Esophagus squamous epithelium (tissue), 5 donors: Measurements from ENCODE around the gene UVRAG. TPM values are rescaled to one million over a fixed set of nuclear protein-coding genes. Genes with fewer than 3 reads are reported as not detected.
A peak's percentile ranks its signal among the peaks of the same experiment; 100 is the strongest.

Source experiments
- DNase-seq: peaks from one replicate; lab custom pipeline; 2025; lab: John Stamatoyannopoulos, UW
- H3K27ac ChIP-seq, 4 donors: fragments of 200-600 bp; sonication (generic); one replicate each; pipeline ENCODE4 v1.5.1; 2016 to 2019; ENCODE audit warnings: mild to moderate bottlenecking in 1 of 4
- H3K27me3 ChIP-seq, 4 donors: fragments of 200-600 bp; sonication (generic); 1 replicate in 3 of 4; 2 replicates in 1 of 4; pipeline versions ENCODE4 v1.5.1 to v1.6.0; 2017 to 2021; ENCODE audit warnings: antibody characterized with exemption in 1 of 4
- H3K36me3 ChIP-seq, 3 donors: fragments of 200-600 bp; sonication (generic); one replicate each; pipeline ENCODE4 v1.5.1; 2016 to 2019
- H3K4me1 ChIP-seq, 3 donors: fragments of 200-600 bp; sonication (generic); one replicate each; pipeline ENCODE4 v1.5.1; 2017 to 2019
- H3K4me3 ChIP-seq, 4 donors: fragments of 200-600 bp; sonication (generic); 1 replicate in 3 of 4; 2 replicates in 1 of 4; pipeline ENCODE4 v1.5.1; 2016 to 2019; ENCODE audit warnings: mild to moderate bottlenecking in 2 of 4, moderate library complexity in 1 of 4
- H3K9me3 ChIP-seq, 3 donors: fragments of 200-600 bp; sonication (generic); one replicate each; pipeline ENCODE4 v1.5.1; 2016 to 2019
- CTCF ChIP-seq, 6 experiments: fragments of 450-650 bp in 4 of 6; fragments of 200-600 bp in 2 of 6; sonication (generic) in 2 of 6; IDR thresholded peaks; one replicate each; pipeline ENCODE4 v1.5.1; 2016 to 2019; ENCODE audit warnings: antibody characterized with exemption in 6 of 6, mild to moderate bottlenecking in 4 of 6, moderate library complexity in 4 of 6
- POLR2A ChIP-seq, 4 donors: fragments of 450-650 bp; IDR thresholded peaks; one replicate each; pipeline ENCODE4 v1.6.1; 2017; ENCODE audit warnings: antibody characterized with exemption in 4 of 4, mild to moderate bottlenecking in 4 of 4, moderate library complexity in 3 of 4
- WGBS, 2 donors: methylation state at CpG; one replicate each; pipeline ENCODE4 v1.1.5; 2018; 5-methylcytosine and 5-hydroxymethylcytosine counted together
- intact Hi-C: fragments of 100-400 bp; cut with DNase I; formaldehyde crosslinking; loops from one replicate; pipeline ENCODE4 v1.15.0; 2022
- total RNA-seq, 4 donors: library from RNA; depleted of rRNA; stranded (reverse); fragments of >200 nt; gene quantifications; one replicate each; pipeline ENCODE4 v1.1.0, GENCODE V29; 2016
- donor health status: DM: yes; HTN: yes; CAD: no.

The UVRAG gene
- total RNA-seq, 4 donors from 2014 or later: 3.5 to 15.4 (median 8.5) TPM

GRCh38 chr11:76152741-76153570 lies 337.9 kb downstream of the UVRAG start:
- intact Hi-C loops: loop anchor here (5.0 kb wide), 1 partner anchor 251 kb away; no protein-coding TSS in a partner anchor
- peaks cover 3 to 16% (median 6%) of the 10 kb centered on the region in 3 donors for H3K4me1 ChIP-seq
- TF ChIP-seq CTCF (IDR thresholded peaks at IDR 0.05) (no peak), POLR2A (IDR thresholded peaks at IDR 0.05) (no peak)
- H3K9me3 ChIP-seq: no peaks in the 10 kb centered on the region
- DNase-seq: no peak
- no peak overlapping the region for H3K27ac ChIP-seq
- H3K4me3 ChIP-seq: peak overlapping the region in 3 of 4 donors; percentile 35 to 66 (median 41)
- WGBS, 2 donors: 63% methylated on average over 8 to 9 of the region's 13 CpGs
- no peaks in the 10 kb centered on the region for H3K27me3 ChIP-seq
- no peaks in the 10 kb centered on the region for H3K36me3 ChIP-seq

- no peaks in the 10 kb centered on the region for H3K27me3 ChIP-seq
- H3K9me3 ChIP-seq: no peaks in the 10 kb centered on the region
- DNase-seq: no peak
- H3K27ac ChIP-seq: no peak overlapping the region
- intact Hi-C loops: loop anchor here (5.0 kb wide), 1 partner anchor 251 kb away; no protein-coding TSS in a partner anchor
- peaks cover 3 to 16% (median 6%) of the 10 kb centered on the region in 3 donors for H3K4me1 ChIP-seq
- H3K4me3 ChIP-seq: no peak overlapping the region
- no peaks in the 10 kb centered on the region for H3K36me3 ChIP-seq
- TF ChIP-seq POLR2A (IDR thresholded peaks at IDR 0.05) (no peak), CTCF (IDR thresholded peaks at IDR 0.05) (no peak)
- 72 to 80% methylated on average over 4 to 5 of the region's 6 CpGs for WGBS, 2 donors
Measured at GRCh38 chr11:76153571-76153923, 338.5 kb downstream of the UVRAG start.

GRCh38 chr11:76155500-76156227 lies 340.7 kb downstream of the UVRAG start:
- Histone ChIP-seq H3K4me3 (no peak overlapping the region), H3K4me1 (peaks cover 3 to 17% (median 6%) of the 10 kb centered on the region in 3 donors), H3K27me3 (no peaks in the 10 kb centered on the region), H3K36me3 (no peaks in the 10 kb centered on the region), H3K27ac (no peak overlapping the region), H3K9me3 (no peaks in the 10 kb centered on the region)
- DNase-seq: no peak
- no peak for TF ChIP-seq POLR2A (IDR thresholded peaks at IDR 0.05)
- TF ChIP-seq CTCF (IDR thresholded peaks at IDR 0.05): no peak
- intact Hi-C loops: no loop called here
- WGBS, 2 donors: 69 to 73% methylated on average over 11 of the region's 11 CpGs

- Histone ChIP-seq H3K36me3 (no peaks in the 10 kb centered on the region), H3K4me3 (no peak overlapping the region), H3K27ac (no peak overlapping the region), H3K27me3 (peaks cover 0 to 5% (median 0%) of the 10 kb centered on the region in 4 donors), H3K9me3 (no peaks in the 10 kb centered on the region), H3K4me1 (peaks cover 1 to 25% (median 6%) of the 10 kb centered on the region in 3 donors)
- no peak for DNase-seq
- WGBS, 2 donors: 77 to 87% methylated on average over 5 to 6 of the region's 12 CpGs
- intact Hi-C loops: no loop called here
- TF ChIP-seq POLR2A (IDR thresholded peaks at IDR 0.05) (no peak), CTCF (IDR thresholded peaks at IDR 0.05) (no peak)
Measured at GRCh38 chr11:76156971-76157427, 342.0 kb downstream of the UVRAG start.
